HL-60 (cell line): ENCODE data around the gene DPAGT1.

Experiments
- DNase-seq, 2 experiments: peaks; one replicate each; pipeline ENCODE4 v3.0.0-alpha.2; 2010 to 2020; ENCODE audit warnings: low read depth in 1 of 2, low spot score in 1 of 2
- H3K27ac ChIP-seq: fragments of 250-450 bp; sonication (Bioruptor Pico); replicated peaks from 2 replicates; pipeline ENCODE4 v1.5.1; 2020; ENCODE audit warnings: mild to moderate bottlenecking, moderate library complexity
- H3K27me3 ChIP-seq: fragments of 250-450 bp; sonication (Bioruptor Pico); 2 replicates; pipeline ENCODE4 v1.5.1; 2021; ENCODE audit warnings: mild to moderate bottlenecking, moderate library complexity; ENCODE audit not compliant: insufficient read depth, poor library complexity, severe bottlenecking
- H3K4me3 ChIP-seq: replicated peaks from 2 replicates; pipeline ENCODE4 v1.5.1; 2011; ENCODE audit warnings: mild to moderate bottlenecking, control low read depth, low read length; ENCODE audit not compliant: insufficient read depth
- GABPA ChIP-seq: IDR thresholded peaks from 2 replicates; pipeline ENCODE4 v1.6.1; 2012; ENCODE audit warnings: low read depth
- POLR2AphosphoS5 ChIP-seq: IDR thresholded peaks from 2 replicates; pipeline ENCODE4 v1.6.1; 2012; ENCODE audit warnings: low read depth
- SPI1 ChIP-seq: IDR thresholded peaks from 2 replicates; pipeline ENCODE4 v1.6.1; 2012; ENCODE audit warnings: low read depth, mild to moderate bottlenecking, borderline replicate concordance
- TF ChIP-seq, protein P1 (sequence below): IDR thresholded peaks from 2 replicates; pipeline ENCODE4 v1.6.1; 2012; ENCODE audit warnings: low read depth; ENCODE audit not compliant: insufficient replicate concordance
- TF ChIP-seq, protein P2 (sequence below): IDR thresholded peaks from one replicate; pipeline ENCODE4 v1.5.1; 2011; ENCODE audit warnings: low read length, control low read depth, inconsistent platforms; ENCODE audit not compliant: insufficient read depth

Gene DPAGT1

DNA sequence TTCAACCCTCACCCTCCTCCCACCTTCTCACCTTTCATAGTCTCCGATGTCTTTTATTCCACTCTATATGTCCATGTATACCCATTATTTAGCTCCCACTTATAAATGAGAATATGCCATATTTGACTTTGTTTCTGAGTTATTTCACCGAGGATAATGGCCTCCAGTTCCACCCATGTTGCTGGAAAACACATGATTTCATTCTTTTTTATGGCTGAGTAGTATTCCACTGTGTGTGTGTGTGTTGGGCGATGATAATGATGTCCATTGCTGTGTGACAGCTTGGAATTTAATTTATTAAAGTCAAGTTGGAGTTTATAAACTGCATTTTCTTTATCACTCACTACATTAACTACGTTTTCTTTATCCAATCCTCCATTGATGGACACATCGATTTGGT lies 16.6 kb upstream of the DPAGT1 start:
- Histone ChIP-seq H3K27ac (no peak overlapping the region), H3K27me3 (no peaks in the 10 kb centered on the region), H3K4me3 (no peak overlapping the region)
- TF ChIP-seq, protein P1, sequence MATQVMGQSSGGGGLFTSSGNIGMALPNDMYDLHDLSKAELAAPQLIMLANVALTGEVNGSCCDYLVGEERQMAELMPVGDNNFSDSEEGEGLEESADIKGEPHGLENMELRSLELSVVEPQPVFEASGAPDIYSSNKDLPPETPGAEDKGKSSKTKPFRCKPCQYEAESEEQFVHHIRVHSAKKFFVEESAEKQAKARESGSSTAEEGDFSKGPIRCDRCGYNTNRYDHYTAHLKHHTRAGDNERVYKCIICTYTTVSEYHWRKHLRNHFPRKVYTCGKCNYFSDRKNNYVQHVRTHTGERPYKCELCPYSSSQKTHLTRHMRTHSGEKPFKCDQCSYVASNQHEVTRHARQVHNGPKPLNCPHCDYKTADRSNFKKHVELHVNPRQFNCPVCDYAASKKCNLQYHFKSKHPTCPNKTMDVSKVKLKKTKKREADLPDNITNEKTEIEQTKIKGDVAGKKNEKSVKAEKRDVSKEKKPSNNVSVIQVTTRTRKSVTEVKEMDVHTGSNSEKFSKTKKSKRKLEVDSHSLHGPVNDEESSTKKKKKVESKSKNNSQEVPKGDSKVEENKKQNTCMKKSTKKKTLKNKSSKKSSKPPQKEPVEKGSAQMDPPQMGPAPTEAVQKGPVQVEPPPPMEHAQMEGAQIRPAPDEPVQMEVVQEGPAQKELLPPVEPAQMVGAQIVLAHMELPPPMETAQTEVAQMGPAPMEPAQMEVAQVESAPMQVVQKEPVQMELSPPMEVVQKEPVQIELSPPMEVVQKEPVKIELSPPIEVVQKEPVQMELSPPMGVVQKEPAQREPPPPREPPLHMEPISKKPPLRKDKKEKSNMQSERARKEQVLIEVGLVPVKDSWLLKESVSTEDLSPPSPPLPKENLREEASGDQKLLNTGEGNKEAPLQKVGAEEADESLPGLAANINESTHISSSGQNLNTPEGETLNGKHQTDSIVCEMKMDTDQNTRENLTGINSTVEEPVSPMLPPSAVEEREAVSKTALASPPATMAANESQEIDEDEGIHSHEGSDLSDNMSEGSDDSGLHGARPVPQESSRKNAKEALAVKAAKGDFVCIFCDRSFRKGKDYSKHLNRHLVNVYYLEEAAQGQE: no peak
- TF ChIP-seq POLR2AphosphoS5 (no peak), GABPA (no peak), SPI1 (no peak)
- TF ChIP-seq, protein P2, sequence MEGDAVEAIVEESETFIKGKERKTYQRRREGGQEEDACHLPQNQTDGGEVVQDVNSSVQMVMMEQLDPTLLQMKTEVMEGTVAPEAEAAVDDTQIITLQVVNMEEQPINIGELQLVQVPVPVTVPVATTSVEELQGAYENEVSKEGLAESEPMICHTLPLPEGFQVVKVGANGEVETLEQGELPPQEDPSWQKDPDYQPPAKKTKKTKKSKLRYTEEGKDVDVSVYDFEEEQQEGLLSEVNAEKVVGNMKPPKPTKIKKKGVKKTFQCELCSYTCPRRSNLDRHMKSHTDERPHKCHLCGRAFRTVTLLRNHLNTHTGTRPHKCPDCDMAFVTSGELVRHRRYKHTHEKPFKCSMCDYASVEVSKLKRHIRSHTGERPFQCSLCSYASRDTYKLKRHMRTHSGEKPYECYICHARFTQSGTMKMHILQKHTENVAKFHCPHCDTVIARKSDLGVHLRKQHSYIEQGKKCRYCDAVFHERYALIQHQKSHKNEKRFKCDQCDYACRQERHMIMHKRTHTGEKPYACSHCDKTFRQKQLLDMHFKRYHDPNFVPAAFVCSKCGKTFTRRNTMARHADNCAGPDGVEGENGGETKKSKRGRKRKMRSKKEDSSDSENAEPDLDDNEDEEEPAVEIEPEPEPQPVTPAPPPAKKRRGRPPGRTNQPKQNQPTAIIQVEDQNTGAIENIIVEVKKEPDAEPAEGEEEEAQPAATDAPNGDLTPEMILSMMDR: no peak
- DNase-seq: no peak

DNA sequence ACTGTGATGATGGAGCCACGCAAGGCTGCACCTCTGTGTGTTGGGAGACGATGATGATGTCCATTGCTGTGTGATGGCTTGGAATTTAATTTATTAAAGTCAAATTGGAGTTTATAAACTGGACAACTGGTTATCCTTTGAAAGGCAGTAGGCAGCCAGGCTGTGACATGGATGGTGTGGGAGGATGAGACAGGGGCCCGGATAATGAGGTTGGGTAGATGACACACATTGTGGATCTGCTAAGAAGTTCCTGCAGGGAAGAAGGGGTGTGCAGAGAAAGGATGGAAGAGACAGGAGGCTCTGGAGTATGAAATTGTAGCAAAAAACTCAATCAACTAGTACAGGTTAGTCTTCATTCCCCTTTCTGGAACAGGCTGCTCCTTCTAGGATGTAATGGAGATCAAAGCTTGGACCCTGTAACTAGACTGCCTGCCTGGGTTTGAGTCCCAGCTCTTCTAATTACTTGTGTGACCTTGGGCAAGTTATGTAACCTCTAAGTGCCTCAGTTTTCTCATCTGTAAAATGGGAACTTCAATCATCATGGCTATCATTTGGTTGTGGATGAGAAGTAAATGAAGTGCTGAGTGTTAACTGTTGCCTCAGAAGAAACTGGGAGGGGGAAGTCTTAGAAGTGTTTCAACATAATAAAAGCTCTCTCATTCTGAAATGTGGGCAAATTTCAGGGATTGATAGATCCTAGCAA lies 15.5 kb upstream of the DPAGT1 start:
- TF ChIP-seq, protein P1: no peak
- no peak for TF ChIP-seq GABPA
- DNase-seq: no peak
- Histone ChIP-seq H3K27ac (no peak overlapping the region; the same call in 1 of the 2 replicates), H3K27me3 (no peaks in the 10 kb centered on the region), H3K4me3 (no peak overlapping the region)

DNA sequence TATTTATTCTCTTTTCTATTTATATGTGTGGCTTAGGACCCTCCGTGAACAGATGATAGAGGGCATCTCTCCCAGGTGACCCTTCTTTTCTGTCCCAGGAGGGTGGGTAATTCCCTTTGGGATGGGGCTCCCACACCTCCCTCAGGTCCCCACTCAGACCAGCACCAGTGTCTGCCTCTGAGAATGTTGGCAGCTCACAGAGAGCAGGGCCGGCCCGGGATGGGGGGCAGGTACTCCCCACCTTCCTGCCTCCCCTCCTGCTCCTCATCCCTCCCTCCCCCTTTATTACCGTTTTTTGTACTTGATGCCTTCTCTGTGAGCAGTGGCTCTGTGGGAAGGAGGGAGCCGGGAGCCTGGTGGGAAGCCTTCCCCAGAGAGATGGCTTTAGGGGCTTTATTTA lies 14.9 kb upstream of the DPAGT1 start:
- Histone ChIP-seq H3K27ac (no peak overlapping the region; the same call in 1 of the 2 replicates), H3K27me3 (no peaks in the 10 kb centered on the region), H3K4me3 (no peak overlapping the region)
- TF ChIP-seq GABPA: no peak
- TF ChIP-seq, protein P2: no peak
- TF ChIP-seq POLR2AphosphoS5: no peak
- no peak for TF ChIP-seq SPI1
- TF ChIP-seq, protein P1: no peak
- DNase-seq: no peak
